Measurements from ENCODE around the gene CNTNAP2. TPM values are rescaled to one million over a fixed set of nuclear protein-coding genes. Genes with fewer than 3 reads are reported as not detected.

The CNTNAP2 gene
- total RNA-seq, 1 donor from 2014 or later, result 4.2 TPM

DNA sequence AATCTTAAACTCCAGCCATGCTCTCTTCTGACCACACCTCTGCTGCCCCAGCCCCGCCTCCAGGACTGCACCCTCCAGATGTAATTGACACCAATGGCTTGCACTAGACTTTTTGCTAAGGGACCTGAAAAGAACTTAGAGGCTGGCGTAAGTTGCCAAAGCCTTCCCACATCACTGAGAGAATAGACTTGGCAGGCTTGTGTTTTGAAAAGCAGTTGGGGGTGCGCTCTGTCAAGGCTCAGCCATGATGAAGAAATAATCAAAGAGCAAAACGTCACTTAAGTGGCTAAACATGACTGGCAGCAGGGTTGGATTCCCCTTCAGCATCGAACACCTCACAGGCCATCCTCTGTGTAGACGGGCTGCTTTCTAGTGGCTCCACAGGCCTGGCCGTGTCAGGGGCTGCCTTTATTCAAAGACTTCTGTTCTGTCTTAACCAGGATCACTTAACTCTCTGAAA, 2278.8 kb downstream of the CNTNAP2 start:
- Mint-ChIP-seq H3K36me3 (no peaks in the 10 kb centered on the region), H3K27ac (no peak overlapping the region), H3K27me3 (ENCODE audit: low read depth) (peaks cover 3% of the 10 kb centered on the region), H3K9me3 (no peaks in the 10 kb centered on the region), H3K4me3 (no peak overlapping the region), H3K4me1 (peaks cover 17% of the 10 kb centered on the region)
- TF ChIP-seq, protein P1, sequence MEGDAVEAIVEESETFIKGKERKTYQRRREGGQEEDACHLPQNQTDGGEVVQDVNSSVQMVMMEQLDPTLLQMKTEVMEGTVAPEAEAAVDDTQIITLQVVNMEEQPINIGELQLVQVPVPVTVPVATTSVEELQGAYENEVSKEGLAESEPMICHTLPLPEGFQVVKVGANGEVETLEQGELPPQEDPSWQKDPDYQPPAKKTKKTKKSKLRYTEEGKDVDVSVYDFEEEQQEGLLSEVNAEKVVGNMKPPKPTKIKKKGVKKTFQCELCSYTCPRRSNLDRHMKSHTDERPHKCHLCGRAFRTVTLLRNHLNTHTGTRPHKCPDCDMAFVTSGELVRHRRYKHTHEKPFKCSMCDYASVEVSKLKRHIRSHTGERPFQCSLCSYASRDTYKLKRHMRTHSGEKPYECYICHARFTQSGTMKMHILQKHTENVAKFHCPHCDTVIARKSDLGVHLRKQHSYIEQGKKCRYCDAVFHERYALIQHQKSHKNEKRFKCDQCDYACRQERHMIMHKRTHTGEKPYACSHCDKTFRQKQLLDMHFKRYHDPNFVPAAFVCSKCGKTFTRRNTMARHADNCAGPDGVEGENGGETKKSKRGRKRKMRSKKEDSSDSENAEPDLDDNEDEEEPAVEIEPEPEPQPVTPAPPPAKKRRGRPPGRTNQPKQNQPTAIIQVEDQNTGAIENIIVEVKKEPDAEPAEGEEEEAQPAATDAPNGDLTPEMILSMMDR (IDR thresholded peaks at IDR 0.05; ENCODE audit: unreplicated experiment), result no peak
- no peak for DNase-seq (ENCODE audit: low spot score in 2 of 2, unreplicated experiment in 2 of 2)

DNA sequence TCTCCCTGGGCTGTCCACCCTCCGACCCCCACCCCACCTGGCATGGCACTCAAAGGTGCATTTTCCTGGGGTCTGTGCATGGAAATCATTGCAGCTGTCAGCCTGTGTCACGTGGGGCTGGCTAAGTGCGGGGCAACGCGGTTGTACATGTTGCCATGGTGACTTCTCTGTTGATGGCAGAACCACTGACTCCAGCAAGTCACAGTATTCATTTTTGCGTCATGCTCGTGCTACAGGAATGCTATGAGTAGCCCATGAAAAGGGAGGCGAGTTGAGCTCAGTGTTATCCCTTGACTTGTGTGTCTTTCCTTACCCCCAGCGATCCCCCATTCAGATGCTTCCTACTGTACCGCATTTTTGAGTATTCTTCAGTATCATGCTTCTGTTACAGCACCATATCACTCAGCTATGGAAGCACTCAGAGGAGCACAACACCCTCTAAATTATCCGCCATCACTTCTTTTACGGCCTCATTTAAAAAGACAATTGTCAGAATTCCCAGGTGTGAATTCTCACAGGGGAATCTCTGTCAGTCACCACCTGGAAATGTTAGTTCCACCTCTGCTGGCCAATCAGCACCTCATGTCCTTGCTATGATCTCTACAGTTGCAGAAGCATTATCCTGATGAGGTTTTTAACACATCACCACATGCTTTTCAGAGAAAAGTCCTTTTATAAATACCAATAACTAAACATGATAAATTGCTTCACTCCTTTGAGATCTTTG, 2279.6 kb downstream of the CNTNAP2 start:
- TF ChIP-seq, protein P1 (IDR thresholded peaks at IDR 0.05; ENCODE audit: unreplicated experiment), result no peak
- Mint-ChIP-seq H3K4me3 (no peak overlapping the region), H3K36me3 (no peaks in the 10 kb centered on the region), H3K27ac (no peak overlapping the region), H3K9me3 (no peaks in the 10 kb centered on the region), H3K4me1 (peaks cover 17% of the 10 kb centered on the region), H3K27me3 (ENCODE audit: low read depth) (peaks cover 3% of the 10 kb centered on the region)
- DNase-seq (ENCODE audit: low spot score in 2 of 2, unreplicated experiment in 2 of 2), result no peak

GRCh38 chr7:148397056-148397455, 2280.5 kb downstream of the CNTNAP2 start:
- TF ChIP-seq, protein P1 (IDR thresholded peaks at IDR 0.05; ENCODE audit: unreplicated experiment), result no peak
- Mint-ChIP-seq H3K36me3 (no peaks in the 10 kb centered on the region), H3K9me3 (no peaks in the 10 kb centered on the region), H3K4me3 (no peak overlapping the region), H3K27me3 (ENCODE audit: low read depth) (peaks cover 3% of the 10 kb centered on the region), H3K27ac (no peak overlapping the region), H3K4me1 (peaks cover 19% of the 10 kb centered on the region)
- no peak for DNase-seq (ENCODE audit: low spot score in 2 of 2, unreplicated experiment in 2 of 2)

GRCh38 chr7:148397551-148397950, 2280.9 kb downstream of the CNTNAP2 start:
- peaks cover 3% of the 10 kb centered on the region for H3K27me3 Mint-ChIP-seq (ENCODE audit: low read depth)
- no peaks in the 10 kb centered on the region for H3K9me3 Mint-ChIP-seq
- H3K4me1 Mint-ChIP-seq, result peaks cover 22% of the 10 kb centered on the region
- no peaks in the 10 kb centered on the region for H3K36me3 Mint-ChIP-seq
- H3K4me3 Mint-ChIP-seq, result no peak overlapping the region
- H3K27ac Mint-ChIP-seq, result no peak overlapping the region
- TF ChIP-seq, protein P1 (IDR thresholded peaks at IDR 0.05; ENCODE audit: unreplicated experiment), result no peak
- no peak for DNase-seq (ENCODE audit: low spot score in 2 of 2, unreplicated experiment in 2 of 2)

GRCh38 chr7:148397985-148398384, 2281.4 kb downstream of the CNTNAP2 start:
- TF ChIP-seq, protein P1 (IDR thresholded peaks at IDR 0.05; ENCODE audit: unreplicated experiment), result no peak
- DNase-seq (ENCODE audit: low spot score in 2 of 2, unreplicated experiment in 2 of 2), result no peak
- Mint-ChIP-seq H3K27me3 (ENCODE audit: low read depth) (peaks cover 3% of the 10 kb centered on the region), H3K4me3 (no peak overlapping the region), H3K9me3 (no peaks in the 10 kb centered on the region), H3K36me3 (no peaks in the 10 kb centered on the region), H3K27ac (no peak overlapping the region), H3K4me1 (peaks cover 23% of the 10 kb centered on the region)
